ENCODE data around the gene WDR5B.

WDR5B gene

GRCh38 chr3:122397201-122397600, 18.7 kb downstream of the WDR5B start:
- Mint-ChIP-seq H3K9me3 (no peaks in the 10 kb centered on the region), H3K4me1 (peaks cover 22% of the 10 kb centered on the region), H3K27me3 (no peaks in the 10 kb centered on the region), H3K36me3 (peaks cover 9% of the 10 kb centered on the region), H3K4me3 (no peak overlapping the region), H3K27ac (no peak overlapping the region)
- no peak for DNase-seq
- CTCF ChIA-PET, result interaction anchor here (0.9 kb wide), 1 partner anchor 10 kb away, joined by 3 read pairs; no protein-coding TSS in a partner anchor

DNA sequence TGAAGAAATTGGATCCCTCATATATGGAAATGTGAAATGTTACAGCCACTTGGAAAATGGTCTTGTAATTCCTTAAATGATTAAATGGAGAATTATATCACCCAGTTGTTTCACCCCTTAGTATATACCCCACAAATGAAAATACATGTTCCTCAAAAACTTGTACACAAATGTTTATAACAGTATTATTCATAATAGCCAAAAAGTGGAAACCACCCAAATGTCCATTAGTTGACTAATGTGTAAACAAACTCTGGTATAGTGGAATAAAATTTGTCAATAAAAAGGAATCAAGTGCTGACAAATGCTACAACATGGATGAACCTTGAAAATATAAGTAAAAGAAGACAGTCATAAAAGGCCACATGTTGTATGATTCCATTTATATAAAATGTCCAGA, 19.4 kb downstream of the WDR5B start:
- H3K27ac Mint-ChIP-seq, result no peak overlapping the region
- H3K4me1 Mint-ChIP-seq, result peaks cover 24% of the 10 kb centered on the region
- no peak for DNase-seq
- no peak overlapping the region for H3K4me3 Mint-ChIP-seq
- no peaks in the 10 kb centered on the region for H3K27me3 Mint-ChIP-seq
- CTCF ChIA-PET, result no interaction called here
- H3K9me3 Mint-ChIP-seq, result no peaks in the 10 kb centered on the region
- H3K36me3 Mint-ChIP-seq, result peaks cover 9% of the 10 kb centered on the region

DNA sequence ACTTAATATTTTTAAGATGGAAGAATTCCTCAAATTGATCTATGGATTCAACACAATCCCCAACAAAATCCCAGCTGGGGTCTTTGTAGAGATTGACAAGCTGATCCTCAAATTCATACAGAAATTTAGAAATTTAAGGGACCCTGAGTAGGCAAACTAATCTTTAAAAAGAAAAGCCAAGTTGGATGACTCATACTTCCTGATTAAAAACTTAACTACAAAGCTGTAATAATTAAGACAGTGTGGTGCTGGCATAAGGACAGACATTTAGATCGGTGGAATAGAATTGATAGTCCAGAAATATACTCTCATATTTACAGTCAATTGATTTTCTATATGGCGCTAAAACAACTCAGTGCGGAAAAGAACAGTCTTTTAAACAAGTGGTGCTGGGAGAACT, 20.3 kb downstream of the WDR5B start:
- H3K4me1 Mint-ChIP-seq, result peaks cover 24% of the 10 kb centered on the region
- H3K36me3 Mint-ChIP-seq, result peaks cover 9% of the 10 kb centered on the region
- CTCF ChIA-PET, result no interaction called here
- no peak for DNase-seq
- H3K27me3 Mint-ChIP-seq, result no peaks in the 10 kb centered on the region
- H3K27ac Mint-ChIP-seq, result no peak overlapping the region
- H3K9me3 Mint-ChIP-seq, result no peaks in the 10 kb centered on the region
- H3K4me3 Mint-ChIP-seq, result no peak overlapping the region

DNA sequence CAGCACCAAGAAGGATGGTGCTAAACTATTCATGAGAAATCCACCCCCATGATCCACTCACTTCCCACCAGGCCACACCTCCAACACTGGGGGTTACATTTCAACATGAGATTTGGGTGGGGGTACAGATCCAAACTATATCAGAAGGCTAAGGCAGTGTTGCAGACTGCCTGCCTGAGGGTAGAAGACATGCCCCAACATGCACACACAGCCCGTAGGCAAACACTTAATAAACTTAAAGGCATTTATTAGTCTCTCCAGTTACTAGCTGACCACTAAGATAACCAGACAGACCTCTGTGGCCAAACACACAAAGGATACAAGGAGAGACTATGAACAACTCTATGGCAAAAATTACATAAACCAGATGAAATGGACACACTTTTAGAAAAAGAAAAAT, 21.7 kb downstream of the WDR5B start:
- CTCF ChIA-PET, result interaction anchor here (1.7 to 2.5 kb wide), 3 partner anchors 10 to 286 kb away, joined by 12 to 22 read pairs (median 15); partner anchors contain the start of genes FAM162A and PARP14
- Mint-ChIP-seq H3K27ac (no peak overlapping the region), H3K36me3 (peaks cover 9% of the 10 kb centered on the region), H3K4me1 (peaks cover 24% of the 10 kb centered on the region), H3K27me3 (no peaks in the 10 kb centered on the region), H3K4me3 (no peak overlapping the region), H3K9me3 (no peaks in the 10 kb centered on the region)
- no peak for DNase-seq

GRCh38 chr3:122392868-122393844, 22.7 kb downstream of the WDR5B start:
- CTCF ChIA-PET, result interaction anchor here (0.7 to 2.5 kb wide), 17 partner anchors 9 to 550 kb away, joined by 3 to 22 read pairs (median 4); partner anchors contain the start of genes FAM162A and PARP14
- H3K27ac Mint-ChIP-seq, result no peak overlapping the region
- no peaks in the 10 kb centered on the region for H3K27me3 Mint-ChIP-seq
- peaks cover 9% of the 10 kb centered on the region for H3K36me3 Mint-ChIP-seq
- H3K4me3 Mint-ChIP-seq, result no peak overlapping the region
- H3K4me1 Mint-ChIP-seq, result peaks cover 27% of the 10 kb centered on the region
- DNase-seq, result peak; percentile 40
- H3K9me3 Mint-ChIP-seq, result no peaks in the 10 kb centered on the region

DNA sequence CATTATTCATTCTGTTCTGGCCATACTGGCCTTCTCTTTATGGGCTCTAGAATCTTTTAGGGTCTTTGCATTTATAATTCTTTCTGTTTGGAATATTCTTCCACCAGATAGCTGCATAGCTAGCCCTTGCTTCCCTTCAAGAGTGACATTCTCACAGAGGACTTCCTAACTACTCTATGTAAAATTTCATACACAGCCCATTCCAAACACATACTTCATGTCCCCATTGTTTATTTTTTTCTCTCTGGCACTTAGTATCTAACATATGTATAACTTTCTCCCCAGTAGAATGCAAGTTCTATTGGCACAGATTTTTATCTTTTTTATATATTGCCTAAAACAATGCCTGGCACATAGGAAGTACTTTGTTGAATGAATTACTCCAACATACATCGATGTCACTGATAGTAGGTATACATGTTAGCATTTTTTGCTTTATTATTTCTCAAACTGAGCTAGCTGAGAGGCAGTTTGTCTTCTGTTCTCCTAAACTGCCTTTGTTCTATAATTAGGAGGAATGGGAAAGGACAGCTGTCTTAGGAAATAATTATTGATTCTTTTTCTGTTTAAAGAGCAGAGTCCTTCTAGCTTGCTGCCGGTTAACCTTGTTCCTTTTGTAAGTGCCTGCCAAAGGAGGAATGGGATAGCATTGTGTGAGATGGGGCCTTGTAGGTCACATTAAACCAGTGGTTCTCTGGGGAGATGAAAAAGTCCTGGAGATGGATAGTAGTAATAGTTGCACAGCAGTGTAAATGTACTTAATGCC, 24.0 kb downstream of the WDR5B start:
- Mint-ChIP-seq H3K27ac (no peak overlapping the region), H3K4me3 (no peak overlapping the region), H3K27me3 (no peaks in the 10 kb centered on the region), H3K4me1 (peaks cover 34% of the 10 kb centered on the region), H3K9me3 (no peaks in the 10 kb centered on the region), H3K36me3 (peaks cover 16% of the 10 kb centered on the region)
- no peak for DNase-seq
- CTCF ChIA-PET, result interaction anchor here (0.9 to 2.5 kb wide), 5 partner anchors 15 to 287 kb away, joined by 3 to 12 read pairs (median 5); no protein-coding TSS in a partner anchor

DNA sequence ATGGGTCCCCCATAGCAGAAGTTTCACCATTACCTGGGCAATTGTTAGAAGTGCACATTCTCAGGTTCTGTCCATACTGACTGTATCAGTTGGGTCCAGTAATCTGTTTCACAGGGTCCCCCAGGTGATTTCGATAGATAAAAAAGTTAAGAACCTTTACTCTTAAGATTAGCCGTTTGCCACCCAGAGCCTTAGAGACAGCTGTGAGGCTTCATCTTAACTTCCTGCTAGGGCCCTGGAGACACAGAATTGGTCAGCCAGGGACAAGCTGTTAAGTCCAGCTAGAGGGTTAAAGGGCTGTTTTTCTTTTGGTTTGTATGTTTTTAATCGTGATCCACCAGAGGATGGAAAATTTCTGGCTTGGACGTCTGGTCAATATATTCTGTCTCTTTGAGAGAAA, 25.2 kb downstream of the WDR5B start:
- no peak overlapping the region for H3K27ac Mint-ChIP-seq
- peaks cover 42% of the 10 kb centered on the region for H3K4me1 Mint-ChIP-seq
- no peaks in the 10 kb centered on the region for H3K9me3 Mint-ChIP-seq
- no peak for DNase-seq
- H3K27me3 Mint-ChIP-seq, result no peaks in the 10 kb centered on the region
- no peak overlapping the region for H3K4me3 Mint-ChIP-seq
- H3K36me3 Mint-ChIP-seq, result peaks cover 18% of the 10 kb centered on the region
- CTCF ChIA-PET, result interaction anchor here (1.4 to 1.6 kb wide), 2 partner anchors 85 to 289 kb away, joined by 3 to 11 read pairs; partner anchors contain the start of gene PARP14

GRCh38 chr3:122389892-122390291, 26.0 kb downstream of the WDR5B start:
- Mint-ChIP-seq H3K36me3 (peaks cover 14% of the 10 kb centered on the region), H3K4me3 (no peak overlapping the region), H3K9me3 (no peaks in the 10 kb centered on the region), H3K4me1 (peaks cover 41% of the 10 kb centered on the region), H3K27me3 (no peaks in the 10 kb centered on the region), H3K27ac (no peak overlapping the region)
- CTCF ChIA-PET, result interaction anchor here (1.4 to 1.6 kb wide), 2 partner anchors 84 to 290 kb away, joined by 3 to 11 read pairs; partner anchors contain the start of gene PARP14
- DNase-seq, result no peak

DNA sequence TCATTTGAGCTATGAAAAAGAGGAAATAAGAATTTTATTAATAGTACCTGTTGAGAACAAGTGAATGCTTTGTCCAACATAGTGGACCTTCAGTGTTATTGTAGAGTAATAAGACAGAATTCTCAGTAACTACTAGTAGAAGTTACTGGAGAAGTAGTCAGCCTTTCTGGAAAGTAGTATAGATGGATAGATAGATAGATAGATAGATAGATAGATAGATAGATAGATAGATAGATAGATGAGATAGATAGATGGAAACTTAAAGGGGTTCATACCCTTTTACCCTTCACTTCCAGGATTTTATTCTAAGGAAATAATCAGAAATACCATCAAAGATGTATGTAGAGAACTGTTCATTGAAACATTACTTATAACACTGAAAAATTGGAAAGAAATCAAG, 26.7 kb downstream of the WDR5B start:
- H3K36me3 Mint-ChIP-seq, result peaks cover 17% of the 10 kb centered on the region
- peaks cover 41% of the 10 kb centered on the region for H3K4me1 Mint-ChIP-seq
- no peak overlapping the region for H3K27ac Mint-ChIP-seq
- no peak for DNase-seq
- no peaks in the 10 kb centered on the region for H3K9me3 Mint-ChIP-seq
- CTCF ChIA-PET, result interaction anchor here (0.7 to 1.6 kb wide), 2 partner anchors 290 to 596 kb away, joined by 3 to 11 read pairs; partner anchors contain the start of gene PARP14
- H3K27me3 Mint-ChIP-seq, result no peaks in the 10 kb centered on the region
- H3K4me3 Mint-ChIP-seq, result no peak overlapping the region

DNA sequence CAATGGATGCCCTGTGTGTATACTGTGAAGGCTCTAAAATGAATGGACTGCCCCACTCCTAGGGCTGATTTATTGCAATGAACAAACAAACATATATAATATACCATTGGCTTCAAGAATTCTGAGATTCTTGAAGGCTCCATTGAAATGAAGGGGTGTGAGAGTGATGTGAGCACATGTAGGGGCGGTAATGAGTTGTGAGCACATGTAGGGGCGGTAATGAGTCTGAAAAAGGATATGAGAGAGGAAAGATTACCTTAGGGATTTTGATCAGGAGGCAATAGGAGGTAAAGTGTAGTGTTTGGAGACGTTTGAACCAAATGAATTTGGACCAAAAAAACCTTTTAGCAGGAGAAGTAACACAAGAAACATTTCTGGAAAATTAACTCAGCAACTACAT, 28.2 kb downstream of the WDR5B start:
- Mint-ChIP-seq H3K27me3 (no peaks in the 10 kb centered on the region), H3K36me3 (peaks cover 15% of the 10 kb centered on the region), H3K27ac (no peak overlapping the region), H3K4me1 (peaks cover 44% of the 10 kb centered on the region), H3K9me3 (no peaks in the 10 kb centered on the region), H3K4me3 (no peak overlapping the region)
- no peak for DNase-seq
- CTCF ChIA-PET, result no interaction called here

- Mint-ChIP-seq H3K9me3 (no peaks in the 10 kb centered on the region), H3K36me3 (peaks cover 15% of the 10 kb centered on the region), H3K27ac (peak within 1 kb of the TSS; percentile 96), H3K4me3 (peak within 1 kb of the TSS; percentile 93), H3K27me3 (no peaks in the 10 kb centered on the region), H3K4me1 (peaks cover 72% of the 10 kb centered on the region)
- peak; percentile 96 for DNase-seq
- CTCF ChIA-PET, result interaction anchor here (0.9 to 2.3 kb wide), 18 partner anchors 9 to 839 kb away, joined by 3 to 16 read pairs (median 5); partner anchors contain the start of genes POLQ and WDR5B
Measured at GRCh38 chr3:122383771-122384697, 31.8 kb downstream of the WDR5B start, which contains the start of gene FAM162A. Gene FAM162A, plus strand, starts transcription at chr3:122384182. Its CDS starts 84 bp downstream, at chr3:122384266.

- CTCF ChIA-PET, result interaction anchor here (1.0 to 1.1 kb wide), 2 partner anchors 11 to 76 kb away, joined by 3 read pairs; no protein-coding TSS in a partner anchor
- Mint-ChIP-seq H3K27me3 (no peaks in the 10 kb centered on the region), H3K4me3 (peak within 1 kb of the TSS; percentile 93), H3K36me3 (peaks cover 15% of the 10 kb centered on the region), H3K27ac (peak within 1 kb of the TSS; percentile 96), H3K4me1 (peaks cover 75% of the 10 kb centered on the region), H3K9me3 (no peaks in the 10 kb centered on the region)
- peak; percentile 91 for DNase-seq
Measured at GRCh38 chr3:122382888-122383666, 32.8 kb downstream of the WDR5B start, which contains the start of gene MIX23. Gene MIX23, minus strand, starts transcription at chr3:122383231. Its CDS starts 7 bp downstream, at chr3:122383224.

Data from activated naive CD4-positive, alpha-beta T cell treated with anti-CD3 and anti-CD28 coated beads, Interleukin-2, amount 10 ng/mL, durations not matched to agents 7 days and 5 days (primary cell).